Measurements from ENCODE around the gene NAPA.

NAPA gene

DNA sequence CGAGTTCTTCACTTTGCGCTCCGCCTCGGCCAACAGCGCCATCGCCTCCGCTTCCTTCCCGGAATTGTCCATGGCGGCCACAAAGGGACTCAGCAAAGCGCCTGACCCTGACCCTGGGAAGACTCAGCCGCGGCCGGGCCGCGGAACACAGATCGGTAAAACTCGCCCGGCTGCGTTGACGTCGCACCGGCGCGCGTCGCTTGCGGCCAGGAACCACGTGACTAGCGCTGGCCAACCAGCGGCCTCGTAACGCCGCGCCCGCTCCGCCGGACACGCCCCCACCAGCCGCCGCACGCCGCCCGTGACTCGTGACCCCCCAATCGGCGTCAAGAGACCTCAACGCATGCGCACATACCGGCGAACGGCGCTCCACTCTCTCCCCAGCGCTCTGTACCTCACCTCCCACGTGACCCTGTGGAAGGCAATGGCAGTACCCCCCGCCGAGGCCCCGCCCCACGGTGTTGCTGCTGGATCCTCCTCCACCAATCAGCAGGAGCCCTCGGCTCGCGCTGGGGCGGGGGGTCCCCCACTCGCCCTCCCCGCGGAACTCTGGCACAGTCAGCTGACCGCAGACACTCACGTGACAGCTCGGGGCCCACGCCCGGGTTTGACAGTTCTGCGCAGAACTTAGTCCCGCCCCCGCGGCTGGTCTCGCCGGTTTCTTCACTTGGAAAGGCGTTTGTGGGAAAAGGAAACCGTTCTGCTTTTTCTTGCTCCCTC is at the start of gene NAPA:
NAPA (minus strand) TSS at position 195 of the 720 bp plus-strand sequence; CDS start at position 72, 123 bp downstream.
- Histone ChIP-seq H3K4me3 (ENCODE audit: low read depth, low read length) (peak within 1 kb of the TSS; percentile 96), H3K36me3 (ENCODE audit: control insufficient read depth, insufficient read depth, low read length) (no peaks in the 10 kb centered on the region), H3K27ac (ENCODE audit: low read depth, low read length) (peak within 1 kb of the TSS; percentile 86), H3K27me3 (ENCODE audit: control insufficient read depth, insufficient read depth, low read length) (no peaks in the 10 kb centered on the region), H3K9ac (ENCODE audit: low read depth, low read length) (peak within 1 kb of the TSS; percentile 85), H3K4me1 (ENCODE audit: control insufficient read depth, insufficient read depth, low read length) (peaks cover 5% of the 10 kb centered on the region; the same call in 1 of the 2 replicates), H3K9me3 (ENCODE audit: control insufficient read depth, insufficient read depth, low read length) (no peaks in the 10 kb centered on the region)

- Histone ChIP-seq H3K9ac (ENCODE audit: low read depth, low read length) (no peak overlapping the region), H3K27ac (ENCODE audit: low read depth, low read length) (no peak overlapping the region), H3K9me3 (ENCODE audit: control insufficient read depth, insufficient read depth, low read length) (no peaks in the 10 kb centered on the region), H3K36me3 (ENCODE audit: control insufficient read depth, insufficient read depth, low read length) (no peaks in the 10 kb centered on the region), H3K4me3 (ENCODE audit: low read depth, low read length) (no peak overlapping the region), H3K4me1 (ENCODE audit: control insufficient read depth, insufficient read depth, low read length) (peaks cover 11% of the 10 kb centered on the region), H3K27me3 (ENCODE audit: control insufficient read depth, insufficient read depth, low read length) (no peaks in the 10 kb centered on the region)
Measured at GRCh38 chr19:47564081-47564480, 49.2 kb upstream of the NAPA start.

DNA sequence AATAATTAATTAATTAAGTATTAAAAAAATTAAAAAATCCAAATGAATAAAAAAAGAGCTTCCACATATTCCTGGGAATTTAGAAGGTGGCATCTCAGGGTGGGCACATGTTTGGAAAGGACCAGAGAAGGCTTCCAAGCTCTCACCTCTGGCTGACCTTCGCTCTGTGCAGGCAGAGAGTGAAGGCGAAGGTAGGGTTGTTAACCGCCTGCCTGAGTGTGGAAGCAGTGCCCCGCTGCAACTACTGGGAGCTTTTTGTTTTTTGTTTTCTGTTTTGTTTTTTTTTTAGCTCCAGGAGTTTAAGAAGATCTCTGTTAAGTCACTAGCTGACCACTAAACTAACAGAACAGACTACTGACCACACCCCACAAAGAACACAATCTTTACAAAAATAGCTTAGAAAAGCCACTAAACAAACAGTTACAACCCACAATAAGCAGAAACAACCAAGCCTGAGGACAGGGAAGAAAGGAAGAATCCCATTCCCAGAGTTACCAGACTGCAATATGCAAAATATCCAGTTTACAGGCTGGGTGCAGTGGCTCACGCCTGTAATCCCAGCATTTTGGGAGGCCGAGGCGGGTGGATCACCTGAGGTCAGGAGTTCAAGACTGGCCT is 46.7 kb upstream of the NAPA start:
- H3K27ac ChIP-seq (ENCODE audit: low read depth, low read length) = no peak overlapping the region
- H3K9ac ChIP-seq (ENCODE audit: low read depth, low read length) = no peak overlapping the region
- H3K9me3 ChIP-seq (ENCODE audit: control insufficient read depth, insufficient read depth, low read length) = no peaks in the 10 kb centered on the region

DNA sequence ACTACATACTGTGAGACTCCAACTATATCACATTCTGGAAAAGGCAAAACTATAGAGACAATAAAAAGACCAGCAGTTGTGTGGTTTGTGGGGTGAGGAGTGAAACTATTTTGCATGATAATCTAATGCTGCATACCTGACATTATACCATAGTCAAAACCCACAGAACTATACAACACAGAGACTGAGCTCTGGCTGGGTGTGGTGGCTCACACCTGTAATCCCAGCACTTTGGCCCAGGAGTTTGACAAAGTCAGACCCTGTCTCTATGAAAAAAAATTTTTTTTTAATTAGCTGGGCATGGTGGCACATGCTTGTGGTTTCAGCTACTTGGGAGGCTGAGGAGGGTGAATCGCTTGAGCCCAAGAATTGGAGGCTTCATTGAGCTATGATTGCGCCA is 46.1 kb upstream of the NAPA start:
- no peak overlapping the region for H3K27ac ChIP-seq (ENCODE audit: low read depth, low read length)
- no peak overlapping the region for H3K9ac ChIP-seq (ENCODE audit: low read depth, low read length)
- H3K27me3 ChIP-seq (ENCODE audit: control insufficient read depth, insufficient read depth, low read length) = no peaks in the 10 kb centered on the region
- no peaks in the 10 kb centered on the region for H3K9me3 ChIP-seq (ENCODE audit: control insufficient read depth, insufficient read depth, low read length)
- H3K4me1 ChIP-seq (ENCODE audit: control insufficient read depth, insufficient read depth, low read length) = peaks cover 11% of the 10 kb centered on the region
- H3K4me3 ChIP-seq (ENCODE audit: low read depth, low read length) = no peak overlapping the region
- no peaks in the 10 kb centered on the region for H3K36me3 ChIP-seq (ENCODE audit: control insufficient read depth, insufficient read depth, low read length)

More for the DNA sequence above, 46.7 kb upstream of the NAPA start:
- H3K4me1 ChIP-seq (ENCODE audit: control insufficient read depth, insufficient read depth, low read length) = peaks cover 11% of the 10 kb centered on the region
- H3K4me3 ChIP-seq (ENCODE audit: low read depth, low read length) = no peak overlapping the region
- H3K27me3 ChIP-seq (ENCODE audit: control insufficient read depth, insufficient read depth, low read length) = no peaks in the 10 kb centered on the region
- no peaks in the 10 kb centered on the region for H3K36me3 ChIP-seq (ENCODE audit: control insufficient read depth, insufficient read depth, low read length)

DNA sequence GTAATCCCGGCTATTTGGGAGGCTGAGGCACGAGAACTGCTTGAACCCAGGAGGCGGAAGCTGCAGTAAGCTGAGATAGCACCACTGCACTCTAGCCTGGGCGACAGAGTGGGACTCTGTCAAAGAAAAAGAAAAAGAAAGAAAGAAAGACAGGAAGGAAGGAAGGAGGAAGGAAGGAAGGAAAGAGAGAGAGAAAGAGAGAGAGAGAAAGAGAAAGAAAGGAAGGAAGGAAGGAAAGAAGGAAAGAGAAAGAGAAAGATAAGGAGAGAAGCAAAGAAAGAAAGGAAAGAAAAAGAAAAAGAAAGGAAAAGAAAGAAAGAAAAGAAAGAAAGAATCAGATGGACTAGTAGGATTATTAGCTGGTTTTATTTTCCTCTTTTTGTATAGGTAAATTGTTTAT is 35.3 kb upstream of the NAPA start:
- H3K9me3 ChIP-seq (ENCODE audit: control insufficient read depth, insufficient read depth, low read length) = no peaks in the 10 kb centered on the region
- no peaks in the 10 kb centered on the region for H3K36me3 ChIP-seq (ENCODE audit: control insufficient read depth, insufficient read depth, low read length)
- no peak overlapping the region for H3K4me3 ChIP-seq (ENCODE audit: low read depth, low read length)
- no peaks in the 10 kb centered on the region for H3K27me3 ChIP-seq (ENCODE audit: control insufficient read depth, insufficient read depth, low read length)
- no peak overlapping the region for H3K27ac ChIP-seq (ENCODE audit: low read depth, low read length)
- H3K4me1 ChIP-seq (ENCODE audit: control insufficient read depth, insufficient read depth, low read length) = no peaks in the 10 kb centered on the region
- no peak overlapping the region for H3K9ac ChIP-seq (ENCODE audit: low read depth, low read length)

- no peak overlapping the region for H3K9ac ChIP-seq (ENCODE audit: low read depth, low read length)
Measured at GRCh38 chr19:47549261-47549862, 34.5 kb upstream of the NAPA start.

DNA sequence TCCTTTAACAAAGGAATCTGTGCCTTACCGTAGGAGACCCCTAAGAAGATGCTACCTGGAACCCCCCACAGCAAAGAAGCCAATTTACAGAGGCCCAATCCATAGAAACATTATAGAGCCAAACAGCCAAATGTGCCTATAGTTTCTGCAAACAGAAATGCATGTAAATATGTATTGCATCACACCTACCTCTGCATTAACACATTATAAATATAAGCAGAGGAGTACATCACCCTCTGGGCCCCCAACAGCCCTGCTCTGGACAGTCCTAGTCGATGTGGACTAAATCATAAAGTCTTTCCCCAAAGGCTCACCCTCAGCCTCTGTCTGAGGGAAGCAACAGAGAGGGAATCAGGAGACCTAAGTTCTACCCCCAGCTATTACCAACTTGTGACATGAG is 32.3 kb upstream of the NAPA start:
- Histone ChIP-seq H3K27ac (ENCODE audit: low read depth, low read length) (no peak overlapping the region), H3K9ac (ENCODE audit: low read depth, low read length) (no peak overlapping the region), H3K4me3 (ENCODE audit: low read depth, low read length) (no peak overlapping the region), H3K36me3 (ENCODE audit: control insufficient read depth, insufficient read depth, low read length) (no peaks in the 10 kb centered on the region), H3K27me3 (ENCODE audit: control insufficient read depth, insufficient read depth, low read length) (no peaks in the 10 kb centered on the region), H3K9me3 (ENCODE audit: control insufficient read depth, insufficient read depth, low read length) (no peaks in the 10 kb centered on the region), H3K4me1 (ENCODE audit: control insufficient read depth, insufficient read depth, low read length) (no peaks in the 10 kb centered on the region)

More at GRCh38 chr19:47549261-47549862, 34.5 kb upstream of the NAPA start:
- Histone ChIP-seq H3K27ac (ENCODE audit: low read depth, low read length) (no peak overlapping the region), H3K27me3 (ENCODE audit: control insufficient read depth, insufficient read depth, low read length) (no peaks in the 10 kb centered on the region), H3K36me3 (ENCODE audit: control insufficient read depth, insufficient read depth, low read length) (no peaks in the 10 kb centered on the region), H3K9me3 (ENCODE audit: control insufficient read depth, insufficient read depth, low read length) (no peaks in the 10 kb centered on the region), H3K4me1 (ENCODE audit: control insufficient read depth, insufficient read depth, low read length) (no peaks in the 10 kb centered on the region), H3K4me3 (ENCODE audit: low read depth, low read length) (no peak overlapping the region)

- H3K4me3 ChIP-seq (ENCODE audit: low read depth, low read length) = no peak overlapping the region
Measured at GRCh38 chr19:47545061-47545948, 30.4 kb upstream of the NAPA start.

GRCh38 chr19:47544476-47544875 is 29.6 kb upstream of the NAPA start:
- no peaks in the 10 kb centered on the region for H3K27me3 ChIP-seq (ENCODE audit: control insufficient read depth, insufficient read depth, low read length)
- no peak overlapping the region for H3K9ac ChIP-seq (ENCODE audit: low read depth, low read length)
- H3K9me3 ChIP-seq (ENCODE audit: control insufficient read depth, insufficient read depth, low read length) = no peaks in the 10 kb centered on the region
- no peaks in the 10 kb centered on the region for H3K4me1 ChIP-seq (ENCODE audit: control insufficient read depth, insufficient read depth, low read length)
- H3K4me3 ChIP-seq (ENCODE audit: low read depth, low read length) = no peak overlapping the region
- no peaks in the 10 kb centered on the region for H3K36me3 ChIP-seq (ENCODE audit: control insufficient read depth, insufficient read depth, low read length)
- no peak overlapping the region for H3K27ac ChIP-seq (ENCODE audit: low read depth, low read length)

More at GRCh38 chr19:47545061-47545948, 30.4 kb upstream of the NAPA start:
- Histone ChIP-seq H3K27ac (ENCODE audit: low read depth, low read length) (no peak overlapping the region), H3K9ac (ENCODE audit: low read depth, low read length) (no peak overlapping the region), H3K36me3 (ENCODE audit: control insufficient read depth, insufficient read depth, low read length) (no peaks in the 10 kb centered on the region), H3K27me3 (ENCODE audit: control insufficient read depth, insufficient read depth, low read length) (no peaks in the 10 kb centered on the region), H3K4me1 (ENCODE audit: control insufficient read depth, insufficient read depth, low read length) (no peaks in the 10 kb centered on the region), H3K9me3 (ENCODE audit: control insufficient read depth, insufficient read depth, low read length) (no peaks in the 10 kb centered on the region)

DNA sequence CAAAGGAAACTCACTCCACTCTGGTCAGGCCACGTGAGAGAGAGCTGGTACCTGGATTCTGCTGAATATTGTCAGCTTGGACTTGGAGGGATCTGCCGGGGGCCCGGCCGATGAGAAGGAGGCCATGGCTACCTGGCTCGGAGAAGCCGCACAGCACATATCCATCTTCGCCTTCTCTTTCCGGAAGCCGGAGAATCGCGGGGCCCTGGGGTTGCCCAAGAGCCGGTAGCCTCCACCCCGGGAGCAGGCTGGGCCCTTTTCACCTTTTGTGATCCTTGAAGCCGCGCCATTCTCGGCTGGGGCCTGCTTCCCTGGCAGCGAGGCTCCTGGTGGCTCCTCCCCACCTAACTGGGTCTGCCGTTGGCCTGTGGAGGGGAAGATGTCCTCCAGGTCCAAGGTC is 29.2 kb upstream of the NAPA start:
- H3K4me3 ChIP-seq (ENCODE audit: low read depth, low read length) = no peak overlapping the region
- no peaks in the 10 kb centered on the region for H3K9me3 ChIP-seq (ENCODE audit: control insufficient read depth, insufficient read depth, low read length)
- H3K27me3 ChIP-seq (ENCODE audit: control insufficient read depth, insufficient read depth, low read length) = no peaks in the 10 kb centered on the region
- H3K27ac ChIP-seq (ENCODE audit: low read depth, low read length) = no peak overlapping the region
- no peaks in the 10 kb centered on the region for H3K4me1 ChIP-seq (ENCODE audit: control insufficient read depth, insufficient read depth, low read length)
- H3K36me3 ChIP-seq (ENCODE audit: control insufficient read depth, insufficient read depth, low read length) = no peaks in the 10 kb centered on the region
- H3K9ac ChIP-seq (ENCODE audit: low read depth, low read length) = no peak overlapping the region
